DOHH2 (cell line): Measurements from ENCODE around the gene CARD10.

ENCODE experiments used
- H3F3A ChIP-seq: fragments of 200-600 bp; sonication (generic), shearing (Covaris generic); 2 replicates; pipeline ENCODE4 v1.6.0; 2016; ENCODE audit warnings: antibody characterized with exemption, mild to moderate bottlenecking; ENCODE audit not compliant: control insufficient read depth, insufficient read depth
- H3K27ac ChIP-seq: fragments of 200-600 bp; sonication (generic); 2 replicates; pipeline ENCODE4 v1.5.1; 2014; ENCODE audit warnings: low read depth, mild to moderate bottlenecking, low read length, moderate library complexity
- H3K27me3 ChIP-seq: fragments of 200-600 bp; sonication (generic); 2 replicates; pipeline ENCODE4 v1.6.1; 2014; ENCODE audit warnings: mild to moderate bottlenecking, low read length, mixed read lengths; ENCODE audit not compliant: control insufficient read depth
- H3K36me3 ChIP-seq: fragments of 200-600 bp; sonication (generic); 2 replicates; pipeline ENCODE4 v1.6.1; 2014; ENCODE audit warnings: mild to moderate bottlenecking, low read length, moderate library complexity, mixed read lengths; ENCODE audit not compliant: control insufficient read depth
- H3K4me1 ChIP-seq: fragments of 200-600 bp; sonication (generic); 2 replicates; pipeline ENCODE4 v1.6.1; 2014; ENCODE audit warnings: mild to moderate bottlenecking, low read length, mixed read lengths; ENCODE audit not compliant: control insufficient read depth
- H3K4me2 ChIP-seq: fragments of 200-600 bp; sonication (generic); 2 replicates; pipeline ENCODE4 v1.6.0; 2014; ENCODE audit warnings: mild to moderate bottlenecking, low read length, moderate library complexity
- H3K4me3 ChIP-seq: fragments of 200-600 bp; sonication (generic); 2 replicates; pipeline ENCODE4 v1.5.1; 2014; ENCODE audit warnings: mild to moderate bottlenecking, low read length, mixed read lengths
- H3K79me2 ChIP-seq: fragments of 200-600 bp; sonication (generic); 2 replicates; pipeline ENCODE4 v1.6.1; 2014; ENCODE audit warnings: mild to moderate bottlenecking, low read length, mixed read lengths; ENCODE audit not compliant: control insufficient read depth
- H3K9me2 ChIP-seq: fragments of 200-600 bp; sonication (generic); replicated peaks from 2 replicates; pipeline ENCODE4 v1.6.1; 2014; ENCODE audit warnings: mild to moderate bottlenecking, low read length, mixed read lengths; ENCODE audit not compliant: control insufficient read depth
- H3K9me3 ChIP-seq: fragments of 200-600 bp; sonication (generic); 2 replicates; pipeline ENCODE4 v1.6.1; 2014; ENCODE audit warnings: antibody characterized with exemption, low read length, mixed read lengths; ENCODE audit not compliant: control insufficient read depth, insufficient read depth
- H4K20me1 ChIP-seq: fragments of 200-600 bp; sonication (generic); 2 replicates; pipeline ENCODE4 v1.6.0; 2014; ENCODE audit warnings: low read depth, mild to moderate bottlenecking, antibody characterized with exemption, low read length, moderate library complexity; ENCODE audit not compliant: control insufficient read depth, insufficient read depth
- EZH2phosphoT487 ChIP-seq: fragments of 200-600 bp; sonication (generic); IDR thresholded peaks from 2 replicates; pipeline ENCODE4 v1.6.1; 2017; ENCODE audit warnings: borderline replicate concordance, mild to moderate bottlenecking, antibody characterized with exemption, low read length, moderate library complexity, mixed read lengths
- TF ChIP-seq, protein P1 (sequence below): fragments of 200-600 bp; sonication (generic); IDR thresholded peaks from one replicate; pipeline ENCODE4 v1.5.1; 2014; ENCODE audit warnings: antibody characterized with exemption, mild to moderate bottlenecking, low read depth, low read length; ENCODE audit not compliant: poor library complexity, severe bottlenecking

The CARD10 gene

GRCh38 chr22:37483050-37483449 lies 36.2 kb downstream of the CARD10 start:
- peak overlapping the region; percentile 94 for H3K27ac ChIP-seq
- H3F3A ChIP-seq, result peaks cover 19% of the 10 kb centered on the region
- H3K36me3 ChIP-seq, result peaks cover 79% of the 10 kb centered on the region
- TF ChIP-seq, protein P1, sequence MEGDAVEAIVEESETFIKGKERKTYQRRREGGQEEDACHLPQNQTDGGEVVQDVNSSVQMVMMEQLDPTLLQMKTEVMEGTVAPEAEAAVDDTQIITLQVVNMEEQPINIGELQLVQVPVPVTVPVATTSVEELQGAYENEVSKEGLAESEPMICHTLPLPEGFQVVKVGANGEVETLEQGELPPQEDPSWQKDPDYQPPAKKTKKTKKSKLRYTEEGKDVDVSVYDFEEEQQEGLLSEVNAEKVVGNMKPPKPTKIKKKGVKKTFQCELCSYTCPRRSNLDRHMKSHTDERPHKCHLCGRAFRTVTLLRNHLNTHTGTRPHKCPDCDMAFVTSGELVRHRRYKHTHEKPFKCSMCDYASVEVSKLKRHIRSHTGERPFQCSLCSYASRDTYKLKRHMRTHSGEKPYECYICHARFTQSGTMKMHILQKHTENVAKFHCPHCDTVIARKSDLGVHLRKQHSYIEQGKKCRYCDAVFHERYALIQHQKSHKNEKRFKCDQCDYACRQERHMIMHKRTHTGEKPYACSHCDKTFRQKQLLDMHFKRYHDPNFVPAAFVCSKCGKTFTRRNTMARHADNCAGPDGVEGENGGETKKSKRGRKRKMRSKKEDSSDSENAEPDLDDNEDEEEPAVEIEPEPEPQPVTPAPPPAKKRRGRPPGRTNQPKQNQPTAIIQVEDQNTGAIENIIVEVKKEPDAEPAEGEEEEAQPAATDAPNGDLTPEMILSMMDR, result no peak
- TF ChIP-seq EZH2phosphoT487, result no peak
- peaks cover 74% of the 10 kb centered on the region for H3K4me1 ChIP-seq
- H3K9me2 ChIP-seq, result no peaks in the 10 kb centered on the region
- H3K79me2 ChIP-seq, result peaks cover 85% of the 10 kb centered on the region
- H3K9me3 ChIP-seq, result no peaks in the 10 kb centered on the region
- peaks cover 11% of the 10 kb centered on the region; the same call in 1 of the 2 replicates for H4K20me1 ChIP-seq
- H3K4me3 ChIP-seq, result peak overlapping the region; percentile 96
- H3K4me2 ChIP-seq, result peak overlapping the region; percentile 100
- H3K27me3 ChIP-seq, result no peaks in the 10 kb centered on the region

- Histone ChIP-seq H3K4me3 (peak overlapping the region; percentile 96), H3K36me3 (peaks cover 87% of the 10 kb centered on the region), H3K27ac (peak overlapping the region; percentile 94), H3K79me2 (peaks cover 92% of the 10 kb centered on the region), H3K4me2 (peak overlapping the region; percentile 100), H3F3A (peaks cover 27% of the 10 kb centered on the region), H3K27me3 (no peaks in the 10 kb centered on the region), H3K4me1 (peaks cover 75% of the 10 kb centered on the region), H3K9me2 (no peaks in the 10 kb centered on the region), H4K20me1 (peaks cover 11% of the 10 kb centered on the region; the same call in 1 of the 2 replicates), H3K9me3 (no peaks in the 10 kb centered on the region)
- TF ChIP-seq EZH2phosphoT487, result no peak
- TF ChIP-seq, protein P1, result no peak
Observed at GRCh38 chr22:37482244-37482643, 37.0 kb downstream of the CARD10 start.

DNA sequence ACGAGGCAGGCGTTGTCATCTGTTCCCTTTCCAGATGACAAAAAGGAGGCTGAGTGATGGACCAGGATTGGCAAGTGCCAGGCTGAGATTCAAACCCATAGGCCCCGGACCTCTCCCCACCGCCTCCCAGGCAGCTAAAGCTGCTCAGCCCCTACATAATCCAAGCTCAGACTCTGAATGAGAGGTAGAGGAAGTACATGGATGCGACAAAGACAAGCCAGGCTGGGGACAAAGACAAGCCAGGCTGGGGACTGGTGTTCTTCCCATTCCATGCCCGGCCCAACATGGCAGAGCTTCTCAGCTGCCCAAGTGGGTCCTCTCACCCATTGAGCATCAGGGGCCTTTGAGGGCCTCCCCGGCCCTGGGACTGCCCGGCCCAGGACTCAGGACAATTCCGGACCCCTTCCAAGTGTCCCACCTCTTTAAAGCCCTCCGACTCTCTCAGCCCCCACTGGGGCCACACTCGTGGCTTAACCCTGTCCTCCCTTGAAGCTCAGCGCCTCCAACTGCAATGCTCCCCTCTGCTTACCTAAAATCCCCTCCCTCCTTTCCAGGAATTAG lies 37.8 kb downstream of the CARD10 start:
- H3K4me2 ChIP-seq, result peak overlapping the region; percentile 100
- H3K27me3 ChIP-seq, result no peaks in the 10 kb centered on the region
- no peaks in the 10 kb centered on the region for H3K9me3 ChIP-seq
- peaks cover 75% of the 10 kb centered on the region for H3K4me1 ChIP-seq
- H3K4me3 ChIP-seq, result peak overlapping the region; percentile 96
- H3K79me2 ChIP-seq, result peaks cover 89% of the 10 kb centered on the region
- H3F3A ChIP-seq, result peaks cover 32% of the 10 kb centered on the region
- TF ChIP-seq EZH2phosphoT487, result no peak
- TF ChIP-seq, protein P1, result no peak
- peak overlapping the region; percentile 94 for H3K27ac ChIP-seq
- peaks cover 11% of the 10 kb centered on the region; the same call in 1 of the 2 replicates for H4K20me1 ChIP-seq
- peaks cover 93% of the 10 kb centered on the region for H3K36me3 ChIP-seq
- no peaks in the 10 kb centered on the region for H3K9me2 ChIP-seq
